NCI-H2196 (cell line): Measurements from ENCODE around the gene PSD4.

Experiments used
- DNase-seq: peaks from one replicate; lab custom pipeline; 2025; ENCODE audit not compliant: unreplicated experiment; lab: John Stamatoyannopoulos, UW

PSD4 gene

GRCh38 chr2:113173542-113174375 lies at the start of gene PSD4:
PSD4 (plus strand) TSS chr2:113173971; CDS start chr2:113182457, 8,486 bp downstream.
- no peak for DNase-seq

GRCh38 chr2:113124181-113124961 lies 49.4 kb upstream of the PSD4 start:
- DNase-seq = no peak

- DNase-seq = no peak
Measured at GRCh38 chr2:113124984-113125855, 48.6 kb upstream of the PSD4 start.

- no peak for DNase-seq
Measured at GRCh38 chr2:113126845-113127645, 46.7 kb upstream of the PSD4 start, which contains the start of gene IL1RN. IL1RN (plus strand) TSS chr2:113127598; CDS start chr2:113127625, 27 bp downstream.

- no peak for DNase-seq
Measured at GRCh38 chr2:113127646-113128570, 45.9 kb upstream of the PSD4 start.

- no peak for DNase-seq
Measured at GRCh38 chr2:113129519-113130078, 44.2 kb upstream of the PSD4 start.

- no peak for DNase-seq
Measured at GRCh38 chr2:113131352-113132185, 42.2 kb upstream of the PSD4 start.

- DNase-seq = no peak
Measured at GRCh38 chr2:113132414-113133021, 41.3 kb upstream of the PSD4 start.

- DNase-seq = no peak
Measured at GRCh38 chr2:113133704-113134598, 39.8 kb upstream of the PSD4 start.

GRCh38 chr2:113134717-113135116 lies 39.1 kb upstream of the PSD4 start:
- DNase-seq = no peak

GRCh38 chr2:113135317-113135716 lies 38.5 kb upstream of the PSD4 start:
- DNase-seq = no peak

- peak; percentile 60 for DNase-seq
Measured at GRCh38 chr2:113136828-113137775, 36.7 kb upstream of the PSD4 start.

- DNase-seq = no peak
Measured at GRCh38 chr2:113137827-113138226, 35.9 kb upstream of the PSD4 start.

- DNase-seq = peak; percentile 71
Measured at GRCh38 chr2:113138428-113139322, 35.1 kb upstream of the PSD4 start.
